Measurements from ENCODE around the gene ALOX15B.
"Not testable (repeated sequence)": the region's sequence is repeated elsewhere in the genome, so short reads cannot be mapped to it uniquely, and the experiment has no call there.

Gene ALOX15B

DNA sequence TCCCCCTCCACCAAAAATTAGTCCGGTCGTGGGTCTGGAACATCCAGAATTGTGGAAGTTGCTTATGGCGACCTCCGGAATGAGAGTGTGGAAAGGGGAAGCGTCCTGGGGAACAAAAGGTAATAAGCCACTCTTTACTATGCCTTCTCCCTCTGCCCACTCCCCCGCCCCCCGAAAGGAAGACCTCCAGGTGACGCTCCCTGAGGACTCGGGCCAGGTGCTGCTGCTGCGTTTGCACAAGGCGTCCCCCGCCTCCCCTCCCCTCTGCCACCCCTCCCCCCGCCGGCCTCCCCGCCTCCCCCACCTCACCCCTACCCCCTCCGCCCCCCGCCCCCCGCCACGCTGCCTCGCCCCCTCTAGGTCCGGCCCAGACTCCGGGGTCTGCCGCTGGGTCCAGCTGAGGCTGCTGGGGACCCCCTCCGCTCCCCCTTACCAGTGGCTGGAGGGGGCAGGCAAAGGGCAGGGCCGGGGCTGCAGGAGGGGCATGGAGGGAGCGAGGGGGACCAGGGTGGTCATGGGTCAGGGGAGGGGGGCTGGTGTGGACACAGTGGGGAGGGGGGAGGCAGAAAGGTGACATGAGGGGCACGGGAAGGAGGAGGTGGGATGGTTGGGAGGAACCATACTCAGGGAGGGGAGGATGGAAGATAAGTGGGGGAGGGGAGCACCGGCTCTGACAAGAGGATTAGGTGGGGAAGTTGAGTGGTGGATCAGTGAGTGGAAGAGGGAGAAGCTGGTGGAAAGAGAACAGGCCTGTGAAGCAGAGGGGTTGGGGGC, 25.1 kb downstream of the ALOX15B start:
- no peak for DNase-seq

DNA sequence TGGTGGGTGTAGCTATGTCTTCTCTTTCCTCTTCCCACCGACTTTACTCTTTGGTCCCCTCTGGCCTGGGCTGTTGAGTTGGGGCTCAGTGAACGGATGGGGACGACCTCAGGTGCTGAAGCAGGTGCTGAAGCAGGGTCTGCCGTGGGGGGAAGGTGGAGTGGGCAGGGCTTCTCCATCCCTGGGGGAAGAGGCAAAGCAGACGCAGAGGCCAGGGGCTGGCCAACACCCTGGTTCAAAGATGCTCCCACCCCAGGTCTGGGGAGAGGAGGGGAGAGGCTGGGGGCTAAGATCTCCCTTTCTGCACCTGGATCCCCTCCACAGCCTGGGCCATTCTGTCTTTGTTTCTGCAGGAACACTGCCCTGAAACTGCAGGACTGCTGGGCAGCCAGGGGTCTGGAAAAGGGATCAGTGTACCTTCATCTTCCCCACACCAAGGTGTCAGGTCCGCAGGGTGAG, 25.7 kb downstream of the ALOX15B start:
- DNase-seq = no peak

DNA sequence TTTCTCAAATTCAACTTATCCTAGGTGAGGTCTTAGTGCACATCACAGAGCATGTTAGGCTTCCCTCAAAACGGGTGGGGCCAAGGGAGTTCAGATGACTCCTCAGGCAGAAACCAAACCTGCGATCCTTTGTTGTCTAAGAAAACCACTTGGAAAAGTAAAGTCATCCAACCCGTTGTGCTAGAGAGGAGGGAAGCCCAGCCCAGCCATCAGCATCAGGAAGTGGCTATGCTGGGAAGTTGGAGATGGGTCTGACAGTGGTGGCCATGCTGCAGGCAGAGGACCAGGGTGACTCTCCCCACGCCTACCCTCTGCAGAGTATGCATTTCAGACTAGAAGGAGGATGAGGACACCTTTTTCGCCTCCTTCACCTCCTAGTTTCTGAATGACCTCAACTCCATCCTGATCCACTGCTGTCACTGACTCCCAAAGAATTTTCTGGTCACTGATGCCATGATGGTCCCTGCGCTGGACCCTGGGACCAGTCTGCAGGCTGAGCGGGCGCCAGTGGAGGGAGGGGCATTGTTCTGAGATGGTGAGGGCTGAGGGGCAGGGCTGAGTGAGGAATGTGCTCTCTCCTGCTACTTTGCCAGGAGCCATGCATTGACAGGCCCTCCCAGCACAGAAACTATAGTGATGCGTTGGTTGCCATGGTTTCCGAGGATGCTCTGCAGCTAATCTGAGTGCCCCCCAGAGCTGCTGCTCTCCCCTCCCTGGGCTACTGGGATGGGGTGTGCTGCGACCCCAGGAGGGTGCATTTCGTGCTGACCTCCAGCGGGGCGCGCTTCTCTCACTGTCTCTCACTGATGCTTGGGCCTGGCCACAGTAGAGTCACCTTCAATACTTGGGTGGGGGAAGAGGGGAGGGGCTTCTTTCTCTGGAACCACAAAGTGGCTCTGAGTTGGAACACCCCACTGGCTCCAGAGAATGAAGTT, 28.2 kb downstream of the ALOX15B start:
- no peak for DNase-seq

DNA sequence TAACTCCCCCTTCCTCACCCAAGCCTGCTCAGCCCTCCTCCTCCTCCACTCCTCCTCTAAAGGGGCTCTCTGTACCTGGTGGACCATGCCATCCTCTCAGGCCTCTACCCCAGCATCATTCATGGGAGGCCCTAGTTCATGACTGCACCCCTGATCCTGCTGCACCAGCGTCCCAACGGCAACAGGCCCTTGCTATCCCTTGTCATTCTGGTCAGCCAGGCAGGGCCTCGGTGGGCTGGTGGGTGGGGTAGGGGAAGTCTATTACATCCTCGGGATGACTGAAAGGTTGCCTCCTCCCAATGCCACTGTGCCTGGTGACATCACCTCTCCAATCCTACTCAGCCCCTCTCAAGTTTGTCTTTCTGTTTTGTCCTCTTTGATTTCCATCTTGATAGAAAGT, 28.9 kb downstream of the ALOX15B start:
- no peak for DNase-seq

DNA sequence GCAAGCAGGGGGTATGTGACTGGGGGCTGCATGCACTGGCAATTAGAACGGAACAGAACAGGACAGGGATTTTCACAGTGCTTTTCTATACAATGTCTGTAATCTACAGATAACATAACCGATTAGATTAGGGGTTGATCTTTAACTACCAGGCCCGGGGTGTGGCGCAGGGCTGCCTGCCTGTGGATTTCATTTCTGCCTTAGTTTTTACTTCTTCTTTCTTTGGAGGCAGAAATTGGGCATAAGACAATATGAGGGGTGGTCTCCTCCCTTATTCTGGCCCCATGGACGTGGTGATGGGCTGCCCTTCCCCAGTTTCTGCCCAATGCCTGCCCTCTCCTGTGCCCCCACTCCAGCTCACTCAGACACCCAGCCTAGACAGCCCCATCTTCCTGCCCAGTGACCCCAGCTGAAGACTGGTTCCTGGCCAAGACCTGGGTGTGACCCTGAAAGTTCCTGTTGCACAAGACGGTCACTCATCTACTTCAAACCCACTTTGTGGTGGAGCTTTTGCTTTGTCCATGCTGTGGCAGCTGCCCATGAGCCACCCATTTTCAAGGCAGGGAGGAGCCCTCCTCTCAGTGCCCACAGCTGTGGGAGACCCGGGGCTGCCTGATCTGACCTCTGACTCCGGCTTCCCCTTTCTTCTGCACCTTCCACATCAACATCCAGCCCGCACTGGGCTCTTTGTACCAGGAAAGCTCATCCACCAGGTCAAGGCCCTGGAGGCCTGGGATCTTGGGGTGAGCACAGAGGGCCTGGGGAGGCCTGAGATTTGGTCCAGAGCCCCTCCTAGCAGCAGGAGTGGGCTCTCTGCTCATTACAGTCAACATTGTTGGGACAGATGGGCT, 30.1 kb downstream of the ALOX15B start:
- DNase-seq = no peak

DNA sequence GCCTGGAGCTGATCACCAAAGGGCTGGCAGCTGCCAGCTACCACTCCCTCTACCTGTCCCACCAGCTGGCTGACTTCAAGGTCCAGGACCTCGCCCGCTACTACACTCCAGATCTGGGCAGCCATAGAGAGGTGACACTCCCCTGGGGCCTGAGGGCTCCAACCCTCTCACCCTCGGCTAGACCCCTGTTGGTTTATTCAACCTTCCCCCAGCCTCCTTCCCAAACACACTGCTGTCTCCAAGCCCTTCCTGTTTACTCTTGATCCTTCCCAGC, 30.7 kb downstream of the ALOX15B start:
- DNase-seq = no peak

DNA sequence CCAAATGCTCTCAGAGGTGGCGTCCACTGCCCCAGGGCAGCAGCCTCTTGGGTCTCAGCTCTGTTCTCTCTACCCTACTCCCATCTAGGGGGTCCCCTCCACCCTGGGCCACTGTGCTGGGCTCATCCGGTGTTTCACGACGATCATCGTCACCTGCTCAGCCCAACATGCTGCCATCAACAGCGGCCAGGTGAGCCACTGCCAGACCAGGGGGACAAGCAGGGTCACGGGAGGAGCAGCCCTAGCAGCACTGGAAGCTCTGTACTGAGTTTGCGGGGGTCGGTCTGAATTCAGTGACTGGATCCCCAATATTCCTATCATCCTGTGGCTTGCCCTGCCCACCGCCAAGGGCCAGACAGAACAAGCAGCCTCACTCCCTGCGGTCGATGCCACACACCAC, 32.6 kb downstream of the ALOX15B start:
- DNase-seq = no peak

DNA sequence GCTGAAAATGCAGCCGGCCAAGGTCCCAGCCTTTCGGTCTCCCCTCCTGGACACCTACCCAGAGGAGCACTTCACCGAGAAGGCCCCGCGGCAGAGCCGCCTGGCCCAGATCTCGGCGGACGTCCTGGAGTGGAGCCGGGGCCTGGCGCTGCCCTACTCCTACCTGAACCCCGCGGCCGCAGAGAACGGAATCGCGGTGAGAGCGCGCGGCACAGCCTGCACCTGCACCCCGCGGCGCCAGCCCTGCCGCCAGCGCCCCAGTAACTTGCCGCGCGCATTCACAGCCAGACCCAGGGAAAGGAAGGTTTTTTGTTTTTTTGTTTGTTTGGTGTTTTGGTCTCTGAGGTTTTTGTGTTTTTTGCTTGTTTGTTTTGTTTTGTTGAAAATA, 33.5 kb downstream of the ALOX15B start:
- no peak for DNase-seq

DNA sequence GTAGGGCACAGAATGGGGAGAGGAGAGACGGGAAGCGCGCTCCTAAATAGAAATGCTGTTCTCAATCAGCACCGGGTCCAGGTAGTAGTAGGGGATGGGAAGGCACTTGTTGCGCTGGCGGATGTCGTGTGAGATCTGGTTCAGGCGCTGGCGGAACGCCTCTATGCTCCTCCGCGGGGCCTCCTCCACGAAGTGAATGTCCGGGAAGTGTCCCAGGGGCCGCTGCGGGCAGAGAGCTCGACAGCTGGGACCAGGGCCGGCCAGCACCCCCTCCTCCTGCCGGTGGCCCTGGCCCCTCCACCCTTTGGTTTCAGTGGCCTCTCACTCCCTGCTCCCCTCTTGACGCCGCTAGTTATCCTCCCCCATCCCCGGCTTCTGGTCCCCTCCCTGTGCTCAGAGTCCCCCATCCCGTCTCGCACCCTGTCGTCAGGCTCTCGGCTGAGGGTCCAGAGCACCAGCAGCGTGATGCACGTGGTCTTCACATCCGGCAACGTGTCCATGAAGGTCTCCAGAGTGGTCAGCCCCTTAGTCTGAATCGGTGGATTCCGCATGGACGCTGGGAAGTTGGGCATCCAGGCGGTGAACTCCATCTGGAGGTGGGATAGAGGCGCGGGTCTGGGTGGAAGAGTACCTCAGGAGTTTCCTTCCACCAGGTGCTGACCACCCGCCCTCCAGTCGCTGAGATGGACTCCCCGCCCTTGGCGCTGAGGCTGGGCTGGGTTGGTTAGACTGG, 34.0 kb downstream of the ALOX15B start:
- DNase-seq = no peak

DNA sequence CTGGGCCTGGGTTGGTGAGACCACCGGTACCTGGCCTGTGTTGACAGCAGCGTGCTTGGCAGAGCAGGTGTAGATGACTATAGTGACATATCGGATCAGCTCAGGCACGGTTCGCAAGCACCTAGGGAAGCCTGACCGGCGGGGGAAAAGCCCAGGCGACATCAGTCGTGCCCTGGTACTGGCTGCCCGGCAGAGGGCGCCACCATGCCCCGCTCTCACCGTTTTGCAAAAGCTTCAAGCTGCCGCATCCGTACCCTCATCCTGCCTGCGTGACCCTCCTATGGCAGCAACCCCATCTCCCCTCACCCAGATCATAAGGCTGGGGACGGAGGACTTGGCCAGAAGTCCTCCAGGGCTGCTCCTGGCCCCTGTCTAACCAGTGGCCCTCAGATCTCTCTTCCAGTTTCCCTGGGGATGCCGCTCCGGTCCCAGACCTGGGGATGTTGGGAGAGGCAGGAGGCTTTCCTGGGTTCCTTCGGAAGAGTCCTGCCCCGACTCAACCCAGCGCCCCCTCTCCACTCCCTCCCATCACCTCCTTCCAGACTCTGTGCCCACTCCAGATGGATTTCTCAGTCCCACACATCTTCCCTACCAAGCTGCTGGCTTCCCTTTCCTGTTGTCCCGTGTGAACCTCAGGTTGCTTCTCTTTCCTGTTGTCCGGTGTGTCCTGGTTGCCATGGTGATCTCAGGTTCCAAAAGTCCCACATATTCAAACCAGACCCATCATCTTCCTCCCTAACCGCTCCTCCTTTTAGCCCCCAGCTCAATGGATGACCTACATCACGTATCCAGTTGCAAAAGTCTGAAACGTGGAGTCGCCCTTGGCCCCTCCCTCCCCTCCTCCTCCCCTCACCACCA, 35.0 kb downstream of the ALOX15B start:
- peak; percentile 58 for DNase-seq

DNA sequence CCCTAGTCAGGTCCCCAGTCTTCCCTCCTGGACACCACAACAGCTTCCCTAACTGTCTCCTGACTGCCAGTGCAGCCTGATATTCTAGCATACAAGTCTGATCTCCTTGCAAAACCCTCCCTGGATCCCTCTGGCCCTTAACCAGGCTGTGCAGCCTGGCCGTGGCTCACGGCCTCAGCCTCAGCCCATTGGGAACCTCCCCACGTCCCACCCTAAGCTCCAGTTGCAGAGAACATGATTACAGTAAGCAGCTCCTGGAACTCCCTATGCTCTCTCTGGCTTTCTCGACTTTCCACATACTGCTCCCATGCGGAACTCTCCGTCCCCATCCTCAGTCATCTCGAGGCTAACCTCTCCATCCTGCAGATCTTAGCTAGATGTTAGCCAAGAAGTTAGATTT, 35.7 kb downstream of the ALOX15B start:
- DNase-seq = no peak

DNA sequence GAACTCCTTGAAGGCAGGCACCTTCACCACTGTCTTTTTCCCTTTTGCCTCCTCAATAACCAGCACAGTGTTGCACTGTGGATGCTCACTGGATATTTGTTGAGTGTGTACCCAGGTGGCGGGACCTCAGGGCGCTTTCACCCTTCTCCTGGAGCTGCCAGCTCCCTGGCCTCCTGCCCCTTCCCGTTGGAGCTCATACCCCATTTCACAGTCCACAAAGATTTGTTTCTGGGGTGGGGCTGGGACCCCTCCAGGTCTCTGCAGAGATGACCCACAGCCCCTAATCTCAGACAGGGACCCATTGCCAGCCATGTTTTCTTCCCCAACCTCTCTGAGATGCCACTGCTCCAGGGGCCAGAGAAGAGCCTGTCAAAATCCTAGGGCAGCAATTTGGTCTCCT, 36.2 kb downstream of the ALOX15B start:
- no peak for DNase-seq

DNA sequence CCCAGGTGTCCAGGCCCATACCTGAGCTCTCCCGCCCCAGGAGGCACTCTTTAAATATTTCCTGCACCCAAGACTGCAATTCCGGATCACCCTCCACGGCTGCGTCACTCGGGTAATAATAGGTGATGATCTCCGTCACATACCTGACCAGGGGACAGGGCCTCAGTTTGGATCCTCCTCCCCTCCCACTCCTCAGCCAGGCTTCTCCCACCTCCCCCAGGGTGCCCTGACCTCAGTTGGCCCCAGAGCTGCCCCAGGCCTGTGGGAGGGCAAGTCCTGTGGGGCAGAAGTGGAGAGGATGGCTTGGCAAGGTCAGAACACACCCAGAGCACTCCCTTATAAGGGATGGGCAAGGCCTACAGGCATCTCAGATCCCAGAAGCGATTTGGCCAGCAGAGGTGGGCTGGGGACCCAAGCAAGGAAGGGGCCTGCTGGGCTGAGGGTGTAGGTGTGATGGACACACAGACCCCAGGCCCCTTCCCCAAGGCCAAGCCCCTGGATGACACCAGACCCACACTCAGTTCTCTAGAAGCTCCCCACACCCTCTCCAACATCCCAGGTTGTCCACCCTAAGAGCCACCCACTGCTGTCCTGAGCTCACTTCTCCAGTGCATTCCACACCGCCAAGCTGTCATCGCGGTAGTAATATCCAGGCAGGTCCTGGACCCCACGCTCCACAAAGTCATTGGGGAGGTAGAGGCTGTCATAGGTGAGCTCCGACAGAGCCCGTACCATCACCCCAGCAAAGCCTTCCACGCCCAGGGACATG, 36.9 kb downstream of the ALOX15B start:
- DNase-seq = no peak

DNA sequence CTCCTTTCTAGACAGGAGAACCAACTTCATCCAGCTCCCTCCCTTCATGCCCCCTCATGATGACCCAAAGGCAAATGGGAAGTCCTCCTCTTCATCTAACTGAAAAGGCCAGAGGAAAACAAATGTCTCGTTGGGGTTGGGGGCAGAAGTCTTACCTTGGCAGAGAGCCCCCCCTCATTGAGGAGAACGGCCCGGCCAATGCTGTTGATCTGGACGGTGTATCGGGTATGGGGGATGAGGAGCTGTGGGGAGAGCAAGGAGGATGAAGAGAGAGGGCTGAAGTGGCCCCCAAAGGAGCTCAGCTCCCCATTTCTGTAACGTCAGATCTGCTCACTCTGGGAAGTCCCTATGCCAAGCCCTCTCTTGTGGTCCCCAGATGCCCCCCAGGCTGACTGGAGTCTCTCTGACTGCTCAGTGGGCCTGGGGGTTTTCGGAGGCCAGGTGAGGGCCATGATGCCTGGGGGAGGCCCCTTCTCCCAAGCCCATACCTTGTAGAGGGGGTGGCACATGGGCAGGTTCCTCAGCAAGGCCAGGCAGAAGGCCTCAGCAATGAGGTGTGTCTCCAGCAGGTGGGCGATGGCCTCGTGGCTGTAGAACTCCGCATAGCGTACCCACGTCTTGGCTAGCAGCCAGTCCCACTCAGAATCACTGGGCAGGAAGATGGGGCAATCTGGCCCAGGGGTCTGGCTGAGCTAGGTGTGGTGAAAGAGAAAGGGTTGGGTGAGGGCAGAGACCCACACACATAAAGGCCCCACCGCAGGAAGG, 37.8 kb downstream of the ALOX15B start:
- DNase-seq = no peak

DNA sequence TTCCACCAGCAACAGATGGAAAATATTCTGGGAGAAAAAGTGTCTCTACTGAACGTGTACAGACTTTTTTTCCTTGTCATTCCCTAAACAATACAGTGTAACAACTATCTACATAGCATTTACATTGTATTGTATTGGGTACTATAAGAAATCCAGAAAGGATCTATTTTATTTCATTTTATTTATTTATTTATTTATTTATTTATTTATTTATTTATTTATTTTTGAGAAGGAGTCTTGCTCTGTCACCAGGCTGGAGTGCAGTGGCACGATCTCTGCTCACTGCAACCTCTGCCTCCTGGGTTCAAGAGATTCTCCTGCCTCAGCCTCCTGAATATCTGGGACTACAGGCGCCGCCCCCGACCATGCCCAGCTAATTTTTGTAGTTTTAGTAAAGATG, 39.1 kb downstream of the ALOX15B start:
- DNase-seq = not testable (repeated sequence)

DNA sequence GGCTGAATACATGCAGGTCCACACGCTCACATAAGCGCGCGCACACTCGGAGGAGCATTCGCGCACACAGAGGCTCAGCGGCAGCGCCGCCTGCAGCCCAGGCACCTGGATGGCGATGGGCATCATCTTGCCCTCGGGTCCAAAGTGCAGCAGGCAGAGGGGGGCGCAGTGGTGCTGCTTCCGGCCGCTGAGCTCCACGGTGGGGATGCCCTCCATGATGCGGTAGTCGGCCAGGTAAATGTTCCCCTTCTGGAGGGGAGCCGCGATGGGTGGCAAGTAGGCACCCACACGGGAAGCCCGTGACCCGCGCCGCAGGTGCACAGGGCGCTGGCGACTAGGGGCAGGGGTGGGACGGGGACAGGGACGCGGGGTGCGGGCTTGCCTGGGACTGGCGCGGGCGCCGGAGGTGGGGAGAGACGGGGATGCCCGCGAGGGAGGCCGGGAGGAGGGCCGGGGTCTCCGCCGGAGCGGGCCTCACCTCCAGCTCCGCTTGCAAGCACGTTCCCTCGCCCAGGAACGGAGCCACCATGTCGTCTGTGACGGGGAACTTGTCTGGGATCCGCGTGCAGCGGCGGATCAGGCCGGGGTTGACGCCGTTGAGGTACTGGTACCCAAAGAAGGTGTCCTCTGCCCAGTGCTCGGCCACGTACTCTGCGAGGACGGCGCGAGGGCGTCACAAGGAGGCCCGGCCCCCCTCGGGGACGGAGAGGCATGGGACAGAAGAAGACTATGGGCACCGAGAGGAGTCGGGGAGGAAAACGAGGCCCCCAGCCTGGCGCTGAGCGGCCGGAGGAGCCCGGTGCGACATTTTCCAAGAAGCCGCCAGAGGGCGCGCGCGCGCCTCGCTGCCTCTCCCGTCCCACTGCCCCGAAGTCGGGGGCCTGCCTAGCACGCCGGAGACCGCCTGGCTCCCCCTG, 40.7 kb downstream of the ALOX15B start:
- DNase-seq = peak; percentile 78

DNA sequence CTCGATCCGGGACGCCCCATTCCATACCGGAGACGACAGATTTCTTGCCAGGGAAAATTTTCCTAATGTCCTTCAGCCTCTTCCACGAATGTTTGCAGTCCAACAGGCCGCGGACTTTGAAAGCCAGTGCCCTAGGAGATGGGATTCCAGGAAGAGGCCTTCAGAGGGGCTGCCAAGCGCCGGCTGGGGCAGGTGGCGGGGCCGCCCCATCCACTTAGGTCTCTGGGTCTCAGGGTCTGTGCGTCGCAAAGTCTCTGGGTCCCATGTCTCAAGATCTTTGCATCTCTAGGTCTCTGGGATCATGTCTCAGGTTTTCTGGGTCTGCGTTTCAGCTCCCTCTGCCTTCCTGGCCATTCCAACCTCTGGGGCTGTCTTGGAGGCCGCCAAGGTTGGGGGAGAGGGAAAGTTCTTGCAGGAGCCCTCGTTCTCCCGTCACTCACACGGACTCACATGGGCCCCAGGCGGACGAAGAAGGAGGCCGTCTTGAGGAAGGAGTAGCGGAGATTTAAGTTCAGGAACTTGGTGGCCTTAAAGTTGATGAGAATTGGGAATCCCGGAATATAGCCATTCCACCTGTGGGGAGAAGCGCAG, 41.4 kb downstream of the ALOX15B start:
- DNase-seq = no peak

DNA sequence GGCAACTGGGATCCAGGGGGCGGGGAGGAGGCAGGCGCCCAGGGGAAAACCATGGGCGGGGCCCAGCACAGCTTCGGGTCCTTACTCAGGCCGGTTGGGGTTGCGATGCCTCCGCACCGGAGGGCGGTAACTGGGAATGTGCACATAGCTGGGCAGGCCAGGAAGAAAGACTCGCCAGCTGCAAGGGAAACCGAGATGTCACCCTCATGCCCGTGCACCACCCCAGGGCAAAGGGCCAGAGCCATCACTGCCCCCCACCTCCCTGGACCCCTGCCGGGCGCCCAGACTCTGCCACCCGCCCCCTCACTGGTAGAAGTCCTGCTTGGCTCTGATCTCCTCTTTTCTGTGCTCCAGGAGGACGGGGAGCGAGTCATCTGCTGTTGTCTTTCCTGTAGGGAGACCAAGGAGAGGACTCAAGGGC, 42.0 kb downstream of the ALOX15B start:
- no peak for DNase-seq
